SK-N-SH (cell line): Measurements from ENCODE around the gene CX3CR1. TPM values are rescaled to one million over a fixed set of nuclear protein-coding genes. Genes with fewer than 3 reads are reported as not detected.

Experiments
- CTCF ChIA-PET: fragments of 300-600, 350-600 bp; formaldehyde crosslinking; extraction: SDS; loops from one replicate; lab custom pipeline; 2021; lab: Yijun Ruan, JAX
- POLR2A ChIA-PET: fragments of 350-600 bp; sonication (Branson Sonifier 250); formaldehyde crosslinking; extraction: SDS; loops from one replicate; lab custom pipeline; 2020; ENCODE audit warnings: antibody characterized with exemption, inconsistent platforms; lab: Yijun Ruan, JAX
- DNase-seq: peaks from one replicate; pipeline ENCODE4 v3.0.0; 2012
- H2AFZ ChIP-seq: fragments of 200-600 bp; sonication (generic); 2 replicates; pipeline ENCODE4 v1.8.1; 2016; ENCODE audit warnings: antibody characterized with exemption, mild to moderate bottlenecking, low read depth
- H3F3A ChIP-seq: fragments of 200-600 bp; sonication (generic); replicated peaks from 2 replicates; pipeline ENCODE3; 2016; ENCODE audit warnings: antibody characterized with exemption, mild to moderate bottlenecking; ENCODE audit not compliant: insufficient read depth
- H3K27ac ChIP-seq, 2 experiments: fragments of 200-500 bp in 1 of 2; fragments of 200-600 bp in 1 of 2; sonication (Bioruptor generic) in 1 of 2; sonication (generic), shearing (Covaris generic) in 1 of 2; 2 replicates each; pipeline versions ENCODE4 v1.5.1 to v1.6.1; 2014 to 2016; ENCODE audit warnings: low read depth in 2 of 2, inconsistent platforms in 1 of 2, low read length in 1 of 2, mild to moderate bottlenecking in 1 of 2, mixed read lengths in 1 of 2
- H3K27me3 ChIP-seq: fragments of 200-600 bp; sonication (generic), shearing (Covaris generic); 2 replicates; pipeline ENCODE4 v1.6.1; 2016; ENCODE audit warnings: mixed run types; ENCODE audit not compliant: insufficient read depth
- H3K36me3 ChIP-seq, 2 experiments: fragments of 200-500 bp in 1 of 2; fragments of 200-600 bp in 1 of 2; sonication (Bioruptor generic) in 1 of 2; sonication (generic) in 1 of 2; replicated peaks in 1 of 2; 2 replicates each; pipeline versions ENCODE3 to v1.5.1; 2014 to 2016; ENCODE audit warnings: low read length in 1 of 2, mild to moderate bottlenecking in 1 of 2; ENCODE audit not compliant: insufficient read depth in 2 of 2, control insufficient read depth in 1 of 2
- H3K4me1 ChIP-seq, 2 experiments: fragments of 200-500 bp in 1 of 2; fragments of 200-600 bp in 1 of 2; sonication (Bioruptor generic) in 1 of 2; sonication (generic), shearing (Covaris generic) in 1 of 2; 2 replicates each; pipeline versions ENCODE4 v1.5.1 to v1.6.1; 2014 to 2016; ENCODE audit warnings: low read depth in 1 of 2, low read length in 1 of 2, mixed run types in 1 of 2; ENCODE audit not compliant: insufficient read depth in 2 of 2, control insufficient read depth in 1 of 2
- H3K4me2 ChIP-seq: fragments of 200-600 bp; sonication (generic), shearing (Covaris generic); 2 replicates; pipeline ENCODE4 v1.6.1; 2017; ENCODE audit warnings: mixed run types
- H3K4me3 ChIP-seq, 2 experiments: fragments of 200-500 bp in 1 of 2; fragments of 200-600 bp in 1 of 2; sonication (Bioruptor generic) in 1 of 2; sonication (generic), shearing (Covaris generic) in 1 of 2; 2 replicates each; pipeline versions ENCODE4 v1.5.1 to v1.8.1; 2014 to 2016; ENCODE audit warnings: low read depth in 2 of 2, inconsistent platforms in 1 of 2, low read length in 1 of 2, mild to moderate bottlenecking in 1 of 2, mixed read lengths in 1 of 2, moderate library complexity in 1 of 2
- H3K79me2 ChIP-seq: fragments of 200-600 bp; sonication (generic); 2 replicates; pipeline ENCODE4 v1.8.1; 2017; ENCODE audit warnings: mild to moderate bottlenecking; ENCODE audit not compliant: insufficient read depth
- H3K9ac ChIP-seq: fragments of 200-600 bp; sonication (generic); 2 replicates; pipeline ENCODE4 v1.6.1; 2017; ENCODE audit warnings: mixed run types
- H3K9me2 ChIP-seq: fragments of 200-600 bp; sonication (generic); 2 replicates; pipeline ENCODE4 v1.6.1; 2017; ENCODE audit warnings: mixed run types
- H3K9me3 ChIP-seq: fragments of 200-600 bp; sonication (generic); 2 replicates; pipeline ENCODE4 v1.6.1; 2017; ENCODE audit warnings: mixed run types, mild to moderate bottlenecking, moderate library complexity
- H4K20me1 ChIP-seq: fragments of 200-600 bp; sonication (generic); 2 replicates; pipeline ENCODE4 v1.6.1; 2017; ENCODE audit warnings: mild to moderate bottlenecking, mixed run types; ENCODE audit not compliant: insufficient read depth
- ELF1 ChIP-seq: IDR thresholded peaks from 2 replicates; pipeline ENCODE4 v1.4.0; 2012
- EP300 ChIP-seq, 2 experiments: IDR thresholded peaks; 2 replicates each; pipeline versions ENCODE4 v1.4.0 to v1.6.1; 2012; ENCODE audit warnings: borderline replicate concordance in 1 of 2, low read depth in 1 of 2, low read length in 1 of 2
- EZH2phosphoT487 ChIP-seq: fragments of 200-600 bp; sonication (generic); IDR thresholded peaks from 2 replicates; pipeline ENCODE4 v1.6.1; 2017; ENCODE audit warnings: low read depth, mixed run types, mild to moderate bottlenecking, antibody characterized with exemption, moderate library complexity, borderline replicate concordance
- FOSL2 ChIP-seq: IDR thresholded peaks from 2 replicates; pipeline ENCODE4 v1.4.0; 2012; ENCODE audit warnings: low read depth, mild to moderate bottlenecking, moderate library complexity, borderline replicate concordance
- FOXJ3 ChIP-seq: sonication (generic); formaldehyde crosslinking; IDR thresholded peaks from 2 replicates; pipeline ENCODE4 v1.5.1; 2020; ENCODE audit warnings: mild to moderate bottlenecking, missing genetic modification reagents
- GATA2 ChIP-seq: sonication (generic); formaldehyde crosslinking; IDR thresholded peaks from 2 replicates; pipeline ENCODE4 v1.5.0; 2020; ENCODE audit warnings: mild to moderate bottlenecking, missing genetic modification reagents
- MXI1 ChIP-seq: IDR thresholded peaks from 2 replicates; pipeline ENCODE4 v1.6.1; 2012; ENCODE audit warnings: mild to moderate bottlenecking, low read depth, low read length, improper control_type of control experiment
- NFIC ChIP-seq: IDR thresholded peaks from 2 replicates; pipeline ENCODE4 v1.4.0; 2012; ENCODE audit warnings: borderline replicate concordance
- RAD21 ChIP-seq: IDR thresholded peaks from 2 replicates; pipeline ENCODE4 v1.6.1; 2012; ENCODE audit warnings: mild to moderate bottlenecking, low read length
- TCF12 ChIP-seq: IDR thresholded peaks from 2 replicates; pipeline ENCODE4 v1.4.0; 2012
- TEAD4 ChIP-seq: IDR thresholded peaks from 2 replicates; pipeline ENCODE4 v1.4.0; 2012; ENCODE audit warnings: mild to moderate bottlenecking, borderline replicate concordance; ENCODE audit not compliant: insufficient read depth
- USF2 ChIP-seq: fragments of 150-350 bp; IDR thresholded peaks from 2 replicates; pipeline ENCODE4 v1.6.1; 2017; ENCODE audit warnings: antibody characterized with exemption, low read length, low read depth, borderline replicate concordance
- WGBS: methylation state at CpG from one replicate; pipeline ENCODE4 v1.1.6; 2017; ENCODE audit warnings: low lambda C conversion rate; 5-methylcytosine and 5-hydroxymethylcytosine counted together
- polyA plus RNA-seq, 3 experiments: library from polyadenylated mRNA; depleted of rRNA; stranded (reverse); fragments of >200 nt; gene quantifications; 2 replicates each; pipeline ENCODE4 v1.2.3, GENCODE V29; 2012
- TF ChIP-seq, protein P1 (sequence below): fragments of 200-600 bp; sonication (generic); IDR thresholded peaks from 2 replicates; pipeline ENCODE4 v1.6.1; 2017; ENCODE audit warnings: antibody characterized with exemption, mild to moderate bottlenecking, moderate library complexity
- TF ChIP-seq, protein P2 (sequence below): IDR thresholded peaks from 2 replicates; pipeline ENCODE4 v1.6.1; 2012; ENCODE audit warnings: mild to moderate bottlenecking, low read depth, low read length, moderate library complexity

The CX3CR1 gene
- polyA plus RNA-seq, 1 of the 3 experiments (the other 2 are of a cell fraction), result not detected

- no peak for DNase-seq
- ChIA-PET POLR2A (no interaction called here), CTCF (interaction anchor here (1.0 to 4.6 kb wide), 4 partner anchors 11 to 78 kb away, joined by 3 to 26 read pairs (median 6); no protein-coding TSS in a partner anchor)
- TF ChIP-seq, protein P1, sequence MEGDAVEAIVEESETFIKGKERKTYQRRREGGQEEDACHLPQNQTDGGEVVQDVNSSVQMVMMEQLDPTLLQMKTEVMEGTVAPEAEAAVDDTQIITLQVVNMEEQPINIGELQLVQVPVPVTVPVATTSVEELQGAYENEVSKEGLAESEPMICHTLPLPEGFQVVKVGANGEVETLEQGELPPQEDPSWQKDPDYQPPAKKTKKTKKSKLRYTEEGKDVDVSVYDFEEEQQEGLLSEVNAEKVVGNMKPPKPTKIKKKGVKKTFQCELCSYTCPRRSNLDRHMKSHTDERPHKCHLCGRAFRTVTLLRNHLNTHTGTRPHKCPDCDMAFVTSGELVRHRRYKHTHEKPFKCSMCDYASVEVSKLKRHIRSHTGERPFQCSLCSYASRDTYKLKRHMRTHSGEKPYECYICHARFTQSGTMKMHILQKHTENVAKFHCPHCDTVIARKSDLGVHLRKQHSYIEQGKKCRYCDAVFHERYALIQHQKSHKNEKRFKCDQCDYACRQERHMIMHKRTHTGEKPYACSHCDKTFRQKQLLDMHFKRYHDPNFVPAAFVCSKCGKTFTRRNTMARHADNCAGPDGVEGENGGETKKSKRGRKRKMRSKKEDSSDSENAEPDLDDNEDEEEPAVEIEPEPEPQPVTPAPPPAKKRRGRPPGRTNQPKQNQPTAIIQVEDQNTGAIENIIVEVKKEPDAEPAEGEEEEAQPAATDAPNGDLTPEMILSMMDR, result no peak
- TF ChIP-seq, protein P2, sequence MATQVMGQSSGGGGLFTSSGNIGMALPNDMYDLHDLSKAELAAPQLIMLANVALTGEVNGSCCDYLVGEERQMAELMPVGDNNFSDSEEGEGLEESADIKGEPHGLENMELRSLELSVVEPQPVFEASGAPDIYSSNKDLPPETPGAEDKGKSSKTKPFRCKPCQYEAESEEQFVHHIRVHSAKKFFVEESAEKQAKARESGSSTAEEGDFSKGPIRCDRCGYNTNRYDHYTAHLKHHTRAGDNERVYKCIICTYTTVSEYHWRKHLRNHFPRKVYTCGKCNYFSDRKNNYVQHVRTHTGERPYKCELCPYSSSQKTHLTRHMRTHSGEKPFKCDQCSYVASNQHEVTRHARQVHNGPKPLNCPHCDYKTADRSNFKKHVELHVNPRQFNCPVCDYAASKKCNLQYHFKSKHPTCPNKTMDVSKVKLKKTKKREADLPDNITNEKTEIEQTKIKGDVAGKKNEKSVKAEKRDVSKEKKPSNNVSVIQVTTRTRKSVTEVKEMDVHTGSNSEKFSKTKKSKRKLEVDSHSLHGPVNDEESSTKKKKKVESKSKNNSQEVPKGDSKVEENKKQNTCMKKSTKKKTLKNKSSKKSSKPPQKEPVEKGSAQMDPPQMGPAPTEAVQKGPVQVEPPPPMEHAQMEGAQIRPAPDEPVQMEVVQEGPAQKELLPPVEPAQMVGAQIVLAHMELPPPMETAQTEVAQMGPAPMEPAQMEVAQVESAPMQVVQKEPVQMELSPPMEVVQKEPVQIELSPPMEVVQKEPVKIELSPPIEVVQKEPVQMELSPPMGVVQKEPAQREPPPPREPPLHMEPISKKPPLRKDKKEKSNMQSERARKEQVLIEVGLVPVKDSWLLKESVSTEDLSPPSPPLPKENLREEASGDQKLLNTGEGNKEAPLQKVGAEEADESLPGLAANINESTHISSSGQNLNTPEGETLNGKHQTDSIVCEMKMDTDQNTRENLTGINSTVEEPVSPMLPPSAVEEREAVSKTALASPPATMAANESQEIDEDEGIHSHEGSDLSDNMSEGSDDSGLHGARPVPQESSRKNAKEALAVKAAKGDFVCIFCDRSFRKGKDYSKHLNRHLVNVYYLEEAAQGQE, result no peak
- no peak for TF ChIP-seq FOSL2
- TF ChIP-seq NFIC, result no peak
- no peak for TF ChIP-seq RAD21
- TF ChIP-seq GATA2 (CRISPR knock-in tag), result no peak
- TF ChIP-seq TEAD4, result no peak
- no peak for TF ChIP-seq FOXJ3 (CRISPR knock-in tag)
- TF ChIP-seq MXI1, result no peak
- TF ChIP-seq USF2, result no peak
- TF ChIP-seq EZH2phosphoT487, result no peak
- TF ChIP-seq EP300 (IDR thresholded peaks at IDR 0.05; ENCODE audit: borderline replicate concordance in 1 of 2, low read depth in 1 of 2, low read length in 1 of 2), result no peak
- no peak for TF ChIP-seq TCF12
- no peak for TF ChIP-seq ELF1
- H4K20me1 ChIP-seq, result no peaks in the 10 kb centered on the region
- no peaks in the 10 kb centered on the region for H3K36me3 ChIP-seq
- no peaks in the 10 kb centered on the region for H3K79me2 ChIP-seq
- WGBS, result 30% methylated on average over 2 of the region's 2 CpGs
- no peak overlapping the region for H3K4me3 ChIP-seq
- no peak overlapping the region for H3K27ac ChIP-seq
- H3K4me1 ChIP-seq, result no peaks in the 10 kb centered on the region
- no peak overlapping the region for H3K4me2 ChIP-seq
- H3K27me3 ChIP-seq, result peaks cover 7% of the 10 kb centered on the region; the same call in 1 of the 2 replicates
- H3F3A ChIP-seq, result no peaks in the 10 kb centered on the region
- no peaks in the 10 kb centered on the region for H3K9me2 ChIP-seq
- no peaks in the 10 kb centered on the region for H3K9me3 ChIP-seq
- no peak overlapping the region for H3K9ac ChIP-seq
- H2AFZ ChIP-seq, result no peak overlapping the region
Observed at GRCh38 chr3:39213613-39214012, 66.2 kb downstream of the CX3CR1 start.

Other genes starting within 250 kb of the CX3CR1 start
- gene SCN11A, start 228.1 kb downstream of the CX3CR1 start, polyA plus RNA-seq (2012; rRNA removed), result 0.02 TPM in 2 replicates
- gene WDR48, start 228.0 kb downstream of the CX3CR1 start, polyA plus RNA-seq (2012; rRNA removed), result 12.1 and 18.0 TPM in 2 replicates
- 44.3 and 56.2 TPM in 2 replicates for gene GORASP1, start 172.4 kb downstream of the CX3CR1 start, polyA plus RNA-seq (2012; rRNA removed)
- 3.9 and 4.2 TPM in 2 replicates for gene TTC21A, start 172.4 kb downstream of the CX3CR1 start, polyA plus RNA-seq (2012; rRNA removed)
- gene CSRNP1, start 126.4 kb downstream of the CX3CR1 start, polyA plus RNA-seq (2012; rRNA removed), result 24.5 and 26.3 TPM in 2 replicates
- not detected in 2 replicates for gene XIRP1, start 87.4 kb downstream of the CX3CR1 start, polyA plus RNA-seq (2012; rRNA removed)
- not detected in 2 replicates for gene CCR8, start 49.7 kb upstream of the CX3CR1 start, polyA plus RNA-seq (2012; rRNA removed)
- gene SLC25A38, start 103.3 kb upstream of the CX3CR1 start, polyA plus RNA-seq (2012; rRNA removed), result 34.9 and 45.0 TPM in 2 replicates
- 2,958 and 3,456 TPM in 2 replicates for gene RPSA, start 126.7 kb upstream of the CX3CR1 start, polyA plus RNA-seq (2012; rRNA removed)
- not detected in 2 replicates for gene MOBP, start 187.6 kb upstream of the CX3CR1 start, polyA plus RNA-seq (2012; rRNA removed)